ENCODE measurements around the gene KHSRP. TPM values are rescaled to one million over a fixed set of nuclear protein-coding genes. Genes with fewer than 3 reads are reported as not detected.
A peak's percentile ranks its signal among the peaks of the same experiment; 100 is the strongest.

The KHSRP gene
- total RNA-seq, 1 donor = 118 TPM

GRCh38 chr19:6427131-6427530, 2.5 kb upstream of the KHSRP start:
- H3K4me3 ChIP-seq (ENCODE audit: low read depth, low read length) = no peak overlapping the region
- no peak for DNase-seq (ENCODE audit: low read depth)
- TF ChIP-seq CTCF (IDR thresholded peaks at IDR 0.05; ENCODE audit: insufficient read depth, low read depth, low read length) = no peak

- peak overlapping the region; percentile 12 for H3K4me3 ChIP-seq (ENCODE audit: low read depth, low read length)
- DNase-seq (ENCODE audit: low read depth) = no peak
- TF ChIP-seq CTCF (IDR thresholded peaks at IDR 0.05; ENCODE audit: insufficient read depth, low read depth, low read length) = peak; percentile 2
Observed at GRCh38 chr19:6425732-6426620, 1.4 kb upstream of the KHSRP start.

- DNase-seq (ENCODE audit: low read depth) = peak; percentile 100
- no peak for TF ChIP-seq CTCF (IDR thresholded peaks at IDR 0.05; ENCODE audit: insufficient read depth, low read depth, low read length)
- H3K4me3 ChIP-seq (ENCODE audit: low read depth, low read length) = peak overlapping the region; percentile 12
Observed at GRCh38 chr19:6424939-6425731, 524 bp upstream of the KHSRP start.

GRCh38 chr19:6423499-6424194, 964 bp downstream of the KHSRP start:
- DNase-seq (ENCODE audit: low read depth) = peak; percentile 55
- no peak for TF ChIP-seq CTCF (IDR thresholded peaks at IDR 0.05; ENCODE audit: insufficient read depth, low read depth, low read length)
- peak overlapping the region; percentile 96 for H3K4me3 ChIP-seq (ENCODE audit: low read depth, low read length)

GRCh38 chr19:6421075-6422014, 3.3 kb downstream of the KHSRP start:
- no peak for DNase-seq (ENCODE audit: low read depth)
- TF ChIP-seq CTCF (IDR thresholded peaks at IDR 0.05; ENCODE audit: insufficient read depth, low read depth, low read length) = no peak
- no peak overlapping the region for H3K4me3 ChIP-seq (ENCODE audit: low read depth, low read length)

GRCh38 chr19:6418562-6418932, 6.1 kb downstream of the KHSRP start:
- H3K4me3 ChIP-seq (ENCODE audit: low read depth, low read length) = no peak overlapping the region
- no peak for TF ChIP-seq CTCF (IDR thresholded peaks at IDR 0.05; ENCODE audit: insufficient read depth, low read depth, low read length)
- no peak for DNase-seq (ENCODE audit: low read depth)

All from fibroblast of villous mesenchyme (primary cell).